A549 treated with CORT108297 at 1 μM for 4 hours (cell line): ENCODE results near the gene PIAS2. TPM values are rescaled to one million over a fixed set of nuclear protein-coding genes. Genes with fewer than 3 reads are reported as not detected.

Experiments used
- total RNA-seq: library from RNA; stranded (reverse); fragments of 200-300 nt; extraction: Qiagen RNA extraction; gene quantifications from 5 replicates; pipeline ENCODE4 v1.2.3, GENCODE V29; 2022

PIAS2 gene, protein sequence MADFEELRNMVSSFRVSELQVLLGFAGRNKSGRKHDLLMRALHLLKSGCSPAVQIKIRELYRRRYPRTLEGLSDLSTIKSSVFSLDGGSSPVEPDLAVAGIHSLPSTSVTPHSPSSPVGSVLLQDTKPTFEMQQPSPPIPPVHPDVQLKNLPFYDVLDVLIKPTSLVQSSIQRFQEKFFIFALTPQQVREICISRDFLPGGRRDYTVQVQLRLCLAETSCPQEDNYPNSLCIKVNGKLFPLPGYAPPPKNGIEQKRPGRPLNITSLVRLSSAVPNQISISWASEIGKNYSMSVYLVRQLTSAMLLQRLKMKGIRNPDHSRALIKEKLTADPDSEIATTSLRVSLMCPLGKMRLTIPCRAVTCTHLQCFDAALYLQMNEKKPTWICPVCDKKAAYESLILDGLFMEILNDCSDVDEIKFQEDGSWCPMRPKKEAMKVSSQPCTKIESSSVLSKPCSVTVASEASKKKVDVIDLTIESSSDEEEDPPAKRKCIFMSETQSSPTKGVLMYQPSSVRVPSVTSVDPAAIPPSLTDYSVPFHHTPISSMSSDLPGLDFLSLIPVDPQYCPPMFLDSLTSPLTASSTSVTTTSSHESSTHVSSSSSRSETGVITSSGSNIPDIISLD
- 7.2 to 9.3 TPM (median 8.8 TPM) in 5 replicates for total RNA-seq

DNA sequence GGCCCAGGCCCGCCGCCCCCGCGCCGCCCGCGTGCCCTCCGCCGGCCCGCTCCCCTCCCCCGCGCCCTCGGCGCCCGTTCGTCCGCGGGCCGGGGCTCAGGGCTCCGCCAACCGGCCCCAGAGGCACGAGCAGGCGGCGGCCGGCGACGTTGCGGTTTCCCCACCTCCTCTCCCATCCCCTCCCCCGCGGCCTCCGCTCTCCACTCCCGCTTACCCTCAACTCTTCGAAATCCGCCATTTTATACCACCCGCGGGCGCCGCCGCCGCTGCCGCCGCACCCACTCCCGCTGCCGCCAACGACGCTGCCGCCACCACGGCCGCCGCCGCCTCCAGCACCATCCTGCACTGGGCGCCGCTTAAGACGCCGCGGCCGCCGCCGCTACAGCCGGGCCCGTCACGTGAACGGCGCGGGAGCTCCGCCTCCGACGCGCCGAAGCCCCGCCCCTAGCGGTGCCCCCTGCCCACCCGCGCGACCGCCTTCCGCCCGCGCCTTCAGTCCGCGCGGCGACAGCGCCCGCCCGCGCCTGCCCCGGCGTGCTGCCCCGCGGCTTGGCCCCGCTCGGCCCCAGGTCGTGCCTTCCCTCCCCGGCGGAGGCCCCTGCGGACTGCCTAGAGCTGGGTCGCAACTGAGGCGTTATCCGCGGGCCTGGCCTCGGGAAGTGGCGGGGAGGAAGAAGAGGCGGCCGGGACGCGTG lies at the start of gene PIAS2, which contains the start of gene KATNAL2:
Gene PIAS2 (minus strand): TSS at position 400 of the 695 bp plus-strand sequence. CDS start 162 bp downstream, at position 238.
Gene KATNAL2 (plus strand): TSS at position 495 of the 695 bp plus-strand sequence. CDS start 29,271 bp downstream, outside the sequence.

GRCh38 chr18:46756559-46757201 lies 160.6 kb downstream of the PIAS2 start, which contains the start of gene ST8SIA5:
Gene ST8SIA5, minus strand, starts transcription at chr18:46757053. Its CDS starts 545 bp downstream, at chr18:46756508.

Other genes starting within 250 kb of the PIAS2 start
- gene ST8SIA5, start 160.5 kb downstream of the PIAS2 start, total RNA-seq, result 0.03 to 0.05 TPM in 2 of 5 replicates, not detected in the others
- 1.7 to 3.3 TPM (median 1.8 TPM) in 5 replicates for gene KATNAL2, start 95 bp upstream of the PIAS2 start, total RNA-seq
- not detected in 5 replicates for gene ELOA2, start 118.1 kb upstream of the PIAS2 start, total RNA-seq
- 8.0 to 10.8 TPM (median 9.4 TPM) in 5 replicates for gene HDHD2, start 233.0 kb upstream of the PIAS2 start, total RNA-seq